Urinary bladder (tissue), 4 donors: Measurements from ENCODE around the gene C11orf68. TPM values are rescaled to one million over a fixed set of nuclear protein-coding genes. Genes with fewer than 3 reads are reported as not detected.

ENCODE experiments used
- DNase-seq: peaks from one replicate; pipeline ENCODE4 v3.0.0-alpha.2; 2015; ENCODE audit errors: extremely low spot score
- H3K27ac ChIP-seq: one replicate; pipeline ENCODE4 v1.5.1; 2013; ENCODE audit warnings: low read depth, mild to moderate bottlenecking, moderate library complexity
- H3K36me3 ChIP-seq: one replicate; pipeline ENCODE4 v1.6.1; 2013; ENCODE audit warnings: mild to moderate bottlenecking, moderate library complexity; ENCODE audit not compliant: insufficient read depth
- H3K4me1 ChIP-seq: one replicate; pipeline ENCODE4 v1.6.1; 2013; ENCODE audit warnings: mild to moderate bottlenecking, moderate library complexity; ENCODE audit not compliant: insufficient read depth
- H3K4me3 ChIP-seq: one replicate; pipeline ENCODE4 v1.5.1; 2013; ENCODE audit warnings: low read depth, low read length
- WGBS: extraction: QIAGEN DNeasy Blood & Tissue Kit; methylation state at CpG from one replicate; pipeline ENCODE4 v1.1.7; 2013; 5-methylcytosine and 5-hydroxymethylcytosine counted together
- polyA plus RNA-seq: library from polyadenylated mRNA; stranded (reverse); fragments of 200-250 nt; gene quantifications from one replicate; pipeline ENCODE4 v1.2.3, GENCODE V29; 2013
- total RNA-seq: library from RNA; depleted of rRNA; stranded (reverse); fragments of >200 nt; gene quantifications from one replicate; pipeline ENCODE4 v1.2.3, GENCODE V29; 2014
- donor health status: healthy with polysubstance abuse.
- donor health status: healthy.

Gene C11orf68
- total and polyA plus RNA-seq, 2 donors = 11.8 to 65.9 TPM

DNA sequence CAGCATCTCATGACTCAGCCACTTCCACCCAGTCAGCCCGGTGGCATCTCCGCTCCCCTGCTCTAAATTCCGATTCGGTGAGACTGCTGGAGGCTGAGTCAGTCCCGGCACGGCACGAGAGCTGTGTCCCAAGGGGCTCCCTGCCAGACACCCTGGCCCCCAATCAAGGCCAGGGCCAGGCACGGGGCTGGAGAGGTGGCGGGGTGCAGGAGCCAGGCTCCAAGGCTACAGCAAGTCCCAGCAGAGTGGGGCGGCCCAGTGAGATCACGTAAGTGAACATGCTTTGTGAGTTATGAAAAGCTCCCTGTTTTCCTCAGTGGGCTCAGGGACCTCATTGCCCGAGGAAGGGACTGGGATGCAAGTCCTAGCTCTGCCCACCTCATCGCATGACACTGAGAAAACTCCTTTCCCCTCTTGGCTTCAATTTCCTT is 3.0 kb downstream of the C11orf68 start:
- H3K27ac ChIP-seq = peak overlapping the region; percentile 55
- H3K36me3 ChIP-seq = no peaks in the 10 kb centered on the region
- H3K4me3 ChIP-seq = no peak overlapping the region
- no peak for DNase-seq
- 10% methylated on average over 13 of the region's 13 CpGs for WGBS
- peaks cover 2% of the 10 kb centered on the region for H3K4me1 ChIP-seq

DNA sequence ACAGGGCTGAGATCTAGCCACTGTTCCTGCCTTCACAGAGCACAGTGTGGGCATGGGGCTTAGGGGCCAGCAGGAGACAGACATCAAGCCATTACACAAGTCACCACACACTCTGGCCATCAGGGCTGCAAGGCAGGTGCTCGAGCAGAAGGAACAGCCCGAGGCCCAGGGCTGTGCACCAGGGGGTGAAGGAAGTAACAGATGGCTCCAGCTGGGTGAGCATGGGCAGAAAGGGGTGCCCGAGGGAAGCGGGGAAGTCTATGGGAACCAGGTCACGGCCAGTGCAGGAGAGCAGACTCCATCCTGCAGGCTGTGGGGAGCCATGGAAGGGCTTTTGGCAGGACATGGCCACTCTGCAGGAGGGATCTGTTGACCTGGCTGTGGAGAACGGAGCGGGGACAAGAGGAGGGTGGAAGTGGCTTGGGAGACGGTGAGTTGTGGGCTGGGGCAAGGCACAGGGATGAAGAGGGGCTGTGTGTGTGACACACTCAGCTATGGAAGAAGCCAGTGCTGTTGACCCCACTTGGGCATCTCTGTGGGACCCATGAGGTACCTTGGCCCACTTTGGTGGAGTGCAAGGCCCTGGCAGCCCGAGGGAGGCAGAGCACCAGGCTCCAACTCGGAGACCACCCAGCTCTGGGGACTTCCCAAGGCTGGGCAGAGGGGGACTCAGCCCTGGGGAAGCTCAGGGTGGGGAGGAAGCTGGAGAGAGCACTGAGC is 3.6 kb downstream of the C11orf68 start:
- peak overlapping the region; percentile 80 for H3K27ac ChIP-seq
- no peaks in the 10 kb centered on the region for H3K36me3 ChIP-seq
- peaks cover under 1% of the 10 kb centered on the region for H3K4me1 ChIP-seq
- no peak for DNase-seq
- 46% methylated on average over 10 of the region's 10 CpGs for WGBS
- no peak overlapping the region for H3K4me3 ChIP-seq

DNA sequence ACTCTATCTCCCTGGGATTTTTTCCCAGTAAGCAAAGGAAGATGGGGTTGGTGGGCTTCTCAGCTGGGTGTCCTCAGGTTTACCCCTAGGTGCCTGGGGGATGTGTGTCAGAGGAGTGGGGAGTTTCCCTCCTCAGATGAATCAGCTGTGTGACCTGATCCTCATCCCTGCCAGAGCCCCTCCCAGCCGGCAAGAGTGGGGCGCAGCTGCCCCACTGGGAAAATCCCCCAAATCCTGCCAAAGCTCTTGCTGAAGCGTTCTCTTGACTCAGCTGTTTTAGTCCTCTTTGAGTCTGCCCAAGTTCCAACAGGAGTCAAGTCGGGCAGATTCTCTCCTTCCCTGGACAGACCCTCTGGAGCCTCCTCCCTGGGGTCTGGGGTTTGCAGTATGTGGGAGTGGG is 6.0 kb downstream of the C11orf68 start:
- H3K27ac ChIP-seq = no peak overlapping the region
- H3K4me3 ChIP-seq = no peak overlapping the region
- H3K36me3 ChIP-seq = no peaks in the 10 kb centered on the region
- no peak for DNase-seq
- 36% methylated on average over 4 of the region's 4 CpGs for WGBS
- no peaks in the 10 kb centered on the region for H3K4me1 ChIP-seq

DNA sequence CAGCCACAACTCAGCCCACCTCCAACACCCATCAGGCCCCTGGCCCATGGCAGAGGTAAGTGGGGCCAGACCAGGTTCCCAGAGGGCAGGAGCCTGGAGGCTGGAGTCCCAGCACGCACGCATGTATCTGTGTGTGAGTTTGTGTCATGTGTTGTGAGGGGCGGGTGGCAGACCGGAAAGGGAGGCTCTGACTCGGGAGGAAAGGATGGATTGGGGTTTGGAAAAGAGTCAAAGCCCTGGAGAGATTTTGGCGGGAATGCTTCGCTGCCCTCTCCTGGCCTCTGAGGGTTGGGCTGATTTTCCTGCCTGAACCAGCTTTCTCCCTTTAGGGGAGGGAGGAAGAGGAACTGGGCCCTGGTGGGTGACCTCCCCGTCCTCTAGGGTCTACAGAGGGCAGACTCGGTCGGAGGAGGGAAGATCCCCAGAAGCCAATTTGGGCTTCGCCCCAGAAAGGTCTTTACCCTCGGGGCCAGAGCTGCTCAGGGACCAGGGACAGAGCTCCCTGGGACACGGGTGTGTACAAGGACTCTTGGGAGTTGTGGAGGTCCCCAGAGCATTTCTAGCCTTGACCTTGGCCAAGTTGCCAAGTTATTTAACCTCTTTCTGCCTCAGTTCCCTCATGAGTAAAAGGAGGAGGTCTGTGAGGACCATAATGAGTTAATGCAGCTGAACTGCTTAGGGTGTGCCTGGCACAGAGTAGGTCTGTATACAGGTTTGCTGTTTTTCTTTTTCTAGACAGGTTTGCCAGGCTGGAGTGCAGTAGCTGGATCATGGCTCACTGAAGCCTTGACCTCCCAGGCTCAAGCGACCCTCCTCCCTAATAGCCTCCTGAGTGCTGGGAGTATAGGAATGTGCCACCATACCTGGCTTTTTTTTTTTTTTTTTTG is 6.9 kb downstream of the C11orf68 start:
- Histone ChIP-seq H3K4me3 (no peak overlapping the region), H3K27ac (no peak overlapping the region), H3K4me1 (no peaks in the 10 kb centered on the region), H3K36me3 (no peaks in the 10 kb centered on the region)
- no peak for DNase-seq
- WGBS = 18% methylated on average over 14 of the region's 14 CpGs

DNA sequence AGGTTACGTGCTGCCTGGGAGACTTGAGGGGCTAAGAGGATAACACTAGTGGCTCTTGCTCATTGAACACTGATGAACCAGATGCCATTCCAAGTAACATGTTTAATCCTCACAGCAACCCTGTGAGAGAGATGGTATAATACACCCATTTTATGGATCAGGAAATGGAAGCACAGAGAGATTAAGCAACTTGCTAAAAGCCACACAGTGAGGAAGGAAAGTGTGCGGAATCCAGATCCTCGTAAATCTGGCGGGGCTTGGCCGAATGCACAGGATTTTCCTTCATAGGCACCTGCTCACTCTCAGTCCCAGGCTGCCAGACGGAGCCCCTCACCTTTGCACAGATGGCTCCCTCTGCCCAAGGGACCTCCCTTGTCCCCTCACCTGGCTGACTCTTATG is 11.0 kb downstream of the C11orf68 start:
- H3K36me3 ChIP-seq = no peaks in the 10 kb centered on the region
- 68% methylated on average over 6 of the region's 6 CpGs for WGBS
- H3K4me3 ChIP-seq = no peak overlapping the region
- H3K4me1 ChIP-seq = no peaks in the 10 kb centered on the region
- no peak for DNase-seq
- no peak overlapping the region for H3K27ac ChIP-seq

DNA sequence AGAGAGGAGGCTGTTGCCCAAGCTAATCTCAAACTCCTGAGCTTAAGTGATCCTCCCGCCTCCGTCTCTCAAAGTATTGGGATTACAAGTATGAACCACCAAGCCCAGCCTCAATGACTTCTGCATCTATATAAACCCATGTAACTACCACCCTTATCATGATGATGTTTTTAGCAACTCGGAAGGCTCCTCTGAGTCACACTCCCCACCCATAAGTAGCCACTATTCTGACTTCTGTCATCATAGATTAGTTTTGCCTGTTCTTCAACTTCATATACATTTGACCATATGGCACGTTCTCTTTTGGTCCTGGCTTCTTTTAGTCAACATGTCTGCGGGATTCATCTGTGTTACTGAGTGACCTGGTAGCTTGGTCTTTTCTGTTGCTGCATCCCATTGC is 12.3 kb downstream of the C11orf68 start:
- no peaks in the 10 kb centered on the region for H3K36me3 ChIP-seq
- no peak overlapping the region for H3K27ac ChIP-seq
- 89% methylated on average over 5 of the region's 5 CpGs for WGBS
- H3K4me1 ChIP-seq = no peaks in the 10 kb centered on the region
- DNase-seq = no peak
- no peak overlapping the region for H3K4me3 ChIP-seq

DNA sequence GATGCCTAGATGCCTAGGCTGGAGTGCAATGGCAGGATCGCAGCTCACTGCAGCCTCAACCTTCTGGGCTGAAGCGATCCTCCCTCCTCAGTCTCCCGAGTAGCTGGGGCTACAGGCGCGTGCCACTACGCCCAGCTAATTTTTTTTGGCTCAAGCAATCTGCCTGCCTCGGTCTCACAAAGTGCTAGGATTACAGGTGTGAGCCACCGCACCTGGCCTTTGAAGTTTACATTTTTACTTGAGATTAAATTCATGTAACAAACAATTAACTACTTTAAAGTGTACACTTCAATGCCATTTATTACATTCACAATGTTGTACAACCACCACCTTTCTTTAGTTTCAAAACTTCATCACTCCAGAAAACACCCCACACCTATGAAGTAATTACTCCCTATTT is 15.1 kb downstream of the C11orf68 start:
- 78% methylated on average over 8 of the region's 8 CpGs for WGBS
- H3K4me3 ChIP-seq = no peak overlapping the region
- no peak for DNase-seq
- no peaks in the 10 kb centered on the region for H3K36me3 ChIP-seq
- H3K4me1 ChIP-seq = no peaks in the 10 kb centered on the region
- H3K27ac ChIP-seq = no peak overlapping the region

DNA sequence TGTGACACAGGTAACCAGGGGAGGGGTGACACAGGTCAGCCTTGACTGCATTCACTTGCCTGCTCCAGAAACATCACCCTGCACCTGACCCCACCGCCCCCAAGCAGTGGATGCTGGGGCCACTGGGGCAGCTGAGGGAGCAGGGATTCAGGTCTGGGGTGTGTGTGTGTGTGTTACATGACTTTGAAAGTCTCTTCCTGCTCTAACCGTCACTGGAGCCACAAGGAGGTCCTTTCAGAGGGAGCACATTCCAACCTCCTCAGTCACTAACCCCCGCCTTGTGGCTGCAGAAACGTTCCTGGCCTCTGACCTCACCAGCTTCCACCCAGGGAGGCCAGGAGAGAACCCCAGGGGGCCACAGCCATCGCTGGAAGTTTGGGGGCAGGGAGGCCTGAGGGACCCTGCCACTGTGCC is 15.8 kb downstream of the C11orf68 start:
- Histone ChIP-seq H3K27ac (no peak overlapping the region), H3K36me3 (no peaks in the 10 kb centered on the region), H3K4me1 (no peaks in the 10 kb centered on the region), H3K4me3 (no peak overlapping the region)
- 27% methylated on average over 5 of the region's 5 CpGs for WGBS
- no peak for DNase-seq

DNA sequence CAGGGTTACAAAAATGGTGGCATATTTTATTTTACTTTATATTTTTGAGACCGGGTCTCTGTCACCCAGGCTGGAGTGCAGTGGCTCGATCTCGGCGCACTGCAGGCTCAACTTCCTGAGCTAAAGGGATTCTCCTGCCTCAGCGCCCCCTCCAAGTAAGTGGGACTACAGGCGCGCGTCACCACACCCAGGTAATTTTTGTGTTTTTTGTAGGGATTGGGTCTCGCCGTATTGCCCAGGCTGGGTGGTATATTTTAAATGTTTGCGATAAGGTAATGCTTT is 18.0 kb downstream of the C11orf68 start:
- H3K36me3 ChIP-seq = no peaks in the 10 kb centered on the region
- H3K4me3 ChIP-seq = no peak overlapping the region
- H3K27ac ChIP-seq = no peak overlapping the region
- 71% methylated on average over 11 of the region's 11 CpGs for WGBS
- no peak for DNase-seq
- H3K4me1 ChIP-seq = no peaks in the 10 kb centered on the region

DNA sequence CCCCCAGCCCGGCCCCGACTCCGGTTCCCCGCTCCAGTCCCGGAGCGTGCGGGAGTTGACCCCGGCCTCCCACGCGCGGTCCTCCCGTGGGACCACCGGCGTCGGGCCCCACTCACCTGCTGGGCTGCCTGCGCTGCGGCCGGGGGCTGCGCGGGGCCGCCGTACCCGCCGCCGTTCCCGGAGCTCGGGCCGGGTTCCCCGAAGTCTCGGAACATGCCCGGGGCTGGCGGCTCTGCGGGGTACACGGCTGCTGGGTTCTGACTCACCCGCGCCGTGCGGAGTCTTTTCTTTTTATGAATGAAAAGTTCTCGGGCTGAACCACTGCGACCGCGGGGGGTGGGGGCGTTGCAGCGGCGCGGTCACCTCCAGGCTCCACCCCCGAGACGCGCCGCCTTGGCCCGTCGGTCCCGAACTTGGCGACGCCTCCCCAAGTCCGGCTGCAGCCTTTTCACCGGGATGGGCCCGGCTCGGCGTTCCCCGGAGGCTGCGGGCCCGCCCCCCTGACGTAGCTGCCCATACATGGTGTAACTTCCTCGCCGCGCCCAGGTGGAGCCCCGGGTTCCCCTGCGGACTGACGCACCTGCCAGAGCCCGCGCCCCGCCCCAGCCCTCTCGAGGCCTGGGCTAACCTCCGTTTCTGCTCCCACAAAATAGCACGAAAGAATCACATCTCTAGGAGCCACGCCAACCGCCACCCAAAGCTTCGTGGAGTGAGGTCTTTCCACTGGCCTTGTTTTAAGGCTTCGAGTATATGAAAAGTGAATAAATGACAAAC is 18.6 kb downstream of the C11orf68 start, which contains the start of gene FOSL1:
Gene FOSL1 (minus strand): TSS at position 264 of the 774 bp plus-strand sequence. CDS start 49 bp downstream, at position 215.
- WGBS = 1% methylated on average over 80 of the region's 80 CpGs
- no peak for DNase-seq
- Histone ChIP-seq H3K36me3 (no peaks in the 10 kb centered on the region), H3K4me3 (peak within 1 kb of the TSS; percentile 41), H3K4me1 (no peaks in the 10 kb centered on the region), H3K27ac (no peak within 1 kb of the TSS)

DNA sequence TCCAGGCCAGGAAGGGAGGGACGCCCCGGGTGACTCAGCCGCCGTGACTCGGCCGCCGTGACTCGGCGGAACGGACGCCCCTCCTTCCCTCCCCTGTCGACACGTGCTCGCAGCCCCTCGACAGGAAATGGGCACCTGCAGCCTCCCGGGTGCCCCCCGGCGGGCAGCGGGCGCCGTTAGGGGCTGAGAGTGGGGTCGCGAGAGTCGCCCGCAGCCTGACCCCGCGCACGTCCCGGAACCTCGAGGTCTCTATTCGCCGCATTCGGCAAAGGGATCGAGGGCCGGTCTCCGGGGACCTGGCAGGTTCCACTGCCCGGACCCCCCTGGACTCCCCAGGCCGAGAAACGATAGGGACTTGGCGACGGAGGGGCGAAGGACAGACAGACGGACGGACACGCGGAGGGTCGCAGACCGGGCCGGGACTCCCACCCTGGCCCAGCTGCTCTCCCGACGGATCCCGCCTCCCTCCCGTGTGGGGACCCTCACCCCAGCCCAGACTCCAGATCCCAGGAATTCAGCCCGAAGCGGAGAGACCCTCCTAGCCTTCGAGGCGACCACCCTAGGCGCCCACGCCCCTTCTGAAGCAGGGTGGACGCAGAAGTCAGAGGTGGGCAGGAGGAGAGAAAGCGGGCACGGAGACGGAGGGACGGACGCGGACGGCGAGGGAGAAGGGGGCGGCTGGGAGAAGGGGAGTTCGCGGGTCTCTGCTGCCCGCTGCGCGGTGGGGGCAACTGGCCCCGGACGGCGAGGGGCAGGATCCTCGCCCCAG is 19.3 kb downstream of the C11orf68 start:
- H3K4me1 ChIP-seq = no peaks in the 10 kb centered on the region
- no peaks in the 10 kb centered on the region for H3K36me3 ChIP-seq
- DNase-seq = no peak
- peak overlapping the region; percentile 41 for H3K4me3 ChIP-seq
- no peak overlapping the region for H3K27ac ChIP-seq
- WGBS = 3% methylated on average over 78 of the region's 78 CpGs

DNA sequence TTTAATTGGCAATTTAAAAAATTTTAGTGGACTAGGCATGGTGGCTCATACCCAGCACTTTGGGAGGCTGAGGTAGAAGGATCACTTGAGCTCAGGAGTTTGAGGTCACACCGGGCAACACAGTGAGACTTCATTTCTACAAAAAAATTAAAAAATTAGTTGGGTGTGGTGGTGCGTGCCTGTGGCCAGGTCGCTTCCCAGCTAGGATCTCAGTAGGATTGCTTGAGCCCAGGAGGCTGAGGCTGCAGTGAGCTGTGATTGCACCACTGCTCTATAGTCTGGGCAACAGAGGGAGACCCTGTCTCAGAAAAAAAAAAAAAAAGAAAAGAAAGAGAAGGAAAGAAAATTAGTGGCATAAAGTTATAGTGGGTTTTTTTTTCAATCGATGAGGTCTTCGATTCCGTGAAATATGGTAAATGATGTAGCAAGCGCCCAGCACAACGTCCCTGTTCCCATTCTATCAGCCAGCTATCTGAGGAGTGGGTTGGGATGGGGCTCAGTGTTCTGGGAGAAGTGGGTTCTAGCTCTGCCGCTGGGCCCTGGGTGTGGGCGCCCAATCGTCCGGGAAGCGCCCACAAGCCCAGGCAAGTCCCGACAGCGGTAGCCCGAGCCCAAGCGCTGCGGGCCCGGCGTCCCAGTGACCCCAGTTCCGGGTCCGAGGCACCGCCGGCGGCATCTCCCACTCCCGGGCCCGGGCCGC is 20.1 kb downstream of the C11orf68 start:
- H3K36me3 ChIP-seq = no peaks in the 10 kb centered on the region
- WGBS = 27% methylated on average over 28 of the region's 28 CpGs
- no peak overlapping the region for H3K27ac ChIP-seq
- no peaks in the 10 kb centered on the region for H3K4me1 ChIP-seq
- peak overlapping the region; percentile 41 for H3K4me3 ChIP-seq
- no peak for DNase-seq
